HG02981 (cell line): ENCODE data around the gene CLEC2D.
"Not testable (repeated sequence)": the region's sequence is repeated elsewhere in the genome, so short reads cannot be mapped to it uniquely, and the experiment has no call there.

Source experiments
- ATAC-seq: cut with Tn5 transposase; IDR thresholded peaks from one replicate; pipeline ENCODE4 v1.9.1; 2021; ENCODE audit warnings: mild to moderate bottlenecking, moderate library complexity; ENCODE audit not compliant: unreplicated experiment

The CLEC2D gene

GRCh38 chr12:9651265-9651729 is 18.2 kb upstream of the CLEC2D start:
- no peak for ATAC-seq

- no peak for ATAC-seq
These were observed 9.5 kb upstream of the CLEC2D start for GRCh38 chr12:9660046-9660445.

- no peak for ATAC-seq
These were observed 7.8 kb upstream of the CLEC2D start for GRCh38 chr12:9661720-9662119.

GRCh38 chr12:9662488-9662887 is 7.0 kb upstream of the CLEC2D start:
- ATAC-seq = no peak

GRCh38 chr12:9667403-9668160 is 1.9 kb upstream of the CLEC2D start:
- ATAC-seq = peak; percentile 57

GRCh38 chr12:9668161-9669018 is 1.1 kb upstream of the CLEC2D start:
- no peak for ATAC-seq

- no peak for ATAC-seq
These were observed 540 bp upstream of the CLEC2D start for GRCh38 chr12:9669019-9669326.

- ATAC-seq = not testable (repeated sequence)
These were observed 2.8 kb downstream of the CLEC2D start for GRCh38 chr12:9672340-9672739.

- ATAC-seq = peak; percentile 38
These were observed 4.1 kb downstream of the CLEC2D start for GRCh38 chr12:9673404-9674225.

GRCh38 chr12:9674226-9674590 is 4.7 kb downstream of the CLEC2D start:
- peak; percentile 9 for ATAC-seq

- not testable (repeated sequence) for ATAC-seq
These were observed 13.0 kb downstream of the CLEC2D start for GRCh38 chr12:9682508-9682907.

- not testable (repeated sequence) for ATAC-seq
These were observed 13.4 kb downstream of the CLEC2D start for GRCh38 chr12:9682949-9683348.

GRCh38 chr12:9685366-9685765 is 15.9 kb downstream of the CLEC2D start:
- ATAC-seq = not testable (repeated sequence)

GRCh38 chr12:9685915-9686314 is 16.4 kb downstream of the CLEC2D start:
- no peak for ATAC-seq

GRCh38 chr12:9687228-9687627 is 17.7 kb downstream of the CLEC2D start:
- no peak for ATAC-seq

GRCh38 chr12:9692909-9693308 is 23.4 kb downstream of the CLEC2D start:
- no peak for ATAC-seq

- no peak for ATAC-seq
These were observed 24.7 kb downstream of the CLEC2D start for GRCh38 chr12:9694241-9694640.

- not testable (repeated sequence) for ATAC-seq
These were observed 25.6 kb downstream of the CLEC2D start for GRCh38 chr12:9695150-9695549.

- ATAC-seq = not testable (repeated sequence)
These were observed 26.1 kb downstream of the CLEC2D start for GRCh38 chr12:9695661-9696060.

GRCh38 chr12:9697619-9698018 is 28.1 kb downstream of the CLEC2D start:
- no peak for ATAC-seq

- ATAC-seq = no peak
These were observed 29.2 kb downstream of the CLEC2D start for GRCh38 chr12:9698681-9699080.
